Esophagus muscularis mucosa (tissue), 3 donors: ENCODE measurements around the gene GMEB1.

Experiments
- POLR2A ChIP-seq: fragments of 450-650 bp; IDR thresholded peaks from one replicate; pipeline ENCODE4 v1.6.1; 2017; ENCODE audit warnings: antibody characterized with exemption, moderate library complexity, mild to moderate bottlenecking, low read depth
- TF ChIP-seq, protein P1 (sequence below), 3 experiments: fragments of 200-600 bp in 2 of 3; fragments of 450-650 bp in 1 of 3; sonication (generic) in 2 of 3; IDR thresholded peaks; one replicate each; pipeline ENCODE4 v1.5.1; 2017 to 2019; ENCODE audit warnings: antibody characterized with exemption in 3 of 3, mild to moderate bottlenecking in 2 of 3, moderate library complexity in 1 of 3

DNA sequence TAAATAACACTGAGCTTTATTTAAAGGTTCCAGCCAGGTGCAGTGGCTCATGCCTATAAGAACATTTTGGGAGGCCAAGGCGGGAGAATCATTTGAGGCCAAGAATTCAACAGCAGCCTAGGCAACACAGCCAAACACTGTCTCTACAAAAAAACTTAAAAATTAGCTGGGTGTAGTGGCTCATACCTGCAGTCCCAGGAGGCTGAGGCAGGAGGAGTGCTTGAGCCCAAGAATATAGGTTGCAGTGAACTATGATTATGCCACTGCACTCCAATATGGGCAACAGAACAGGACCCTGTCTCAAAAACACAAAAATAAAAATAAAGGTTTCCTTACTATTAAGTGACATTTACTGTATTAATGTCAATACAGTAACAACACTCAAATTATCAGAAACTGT lies 27.8 kb upstream of the GMEB1 start:
- TF ChIP-seq, protein P1, sequence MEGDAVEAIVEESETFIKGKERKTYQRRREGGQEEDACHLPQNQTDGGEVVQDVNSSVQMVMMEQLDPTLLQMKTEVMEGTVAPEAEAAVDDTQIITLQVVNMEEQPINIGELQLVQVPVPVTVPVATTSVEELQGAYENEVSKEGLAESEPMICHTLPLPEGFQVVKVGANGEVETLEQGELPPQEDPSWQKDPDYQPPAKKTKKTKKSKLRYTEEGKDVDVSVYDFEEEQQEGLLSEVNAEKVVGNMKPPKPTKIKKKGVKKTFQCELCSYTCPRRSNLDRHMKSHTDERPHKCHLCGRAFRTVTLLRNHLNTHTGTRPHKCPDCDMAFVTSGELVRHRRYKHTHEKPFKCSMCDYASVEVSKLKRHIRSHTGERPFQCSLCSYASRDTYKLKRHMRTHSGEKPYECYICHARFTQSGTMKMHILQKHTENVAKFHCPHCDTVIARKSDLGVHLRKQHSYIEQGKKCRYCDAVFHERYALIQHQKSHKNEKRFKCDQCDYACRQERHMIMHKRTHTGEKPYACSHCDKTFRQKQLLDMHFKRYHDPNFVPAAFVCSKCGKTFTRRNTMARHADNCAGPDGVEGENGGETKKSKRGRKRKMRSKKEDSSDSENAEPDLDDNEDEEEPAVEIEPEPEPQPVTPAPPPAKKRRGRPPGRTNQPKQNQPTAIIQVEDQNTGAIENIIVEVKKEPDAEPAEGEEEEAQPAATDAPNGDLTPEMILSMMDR (IDR thresholded peaks at IDR 0.05) = no peak
- no peak for TF ChIP-seq POLR2A
